Activated CD8-positive, alpha-beta T cell treated with anti-CD3 and anti-CD28 coated beads, Interleukin-2, amount 10 ng/mL, durations not matched to agents 7 days and 5 days (primary cell): ENCODE data around the gene LRRC3. TPM values are rescaled to one million over a fixed set of nuclear protein-coding genes. Genes with fewer than 3 reads are reported as not detected.
"Not testable (repeated sequence)": the region's sequence is repeated elsewhere in the genome, so short reads cannot be mapped to it uniquely, and the experiment has no call there.

Source experiments
- ATAC-seq: fragments of 150-1000 bp; cut with Tn5 transposase; one replicate; pipeline ENCODE4 v1.10.0; 2021; ENCODE audit warnings: moderate library complexity
- CTCF ChIA-PET: fragments of 350-600 bp; sonication (Branson Sonifier 250); formaldehyde crosslinking; loops from one replicate; lab custom pipeline; 2021; ENCODE audit warnings: antibody characterized with exemption; lab: Charles Lee
- POLR2A ChIA-PET: fragments of 350-600 bp; sonication (Branson Sonifier 250); formaldehyde crosslinking; loops from one replicate; lab custom pipeline; 2021; ENCODE audit warnings: antibody characterized with exemption; lab: Charles Lee
- DNase-seq: peaks from one replicate; pipeline ENCODE4 v3.0.0-alpha.2; 2020
- H3K27ac Mint-ChIP-seq: one replicate; pipeline ENCODE4 v1.8.0; 2021; ENCODE audit warnings: mild to moderate bottlenecking, mixed read lengths
- H3K27me3 Mint-ChIP-seq: one replicate; pipeline ENCODE4 v1.8.0; 2021; ENCODE audit warnings: low read depth, mixed read lengths
- H3K36me3 Mint-ChIP-seq: one replicate; pipeline ENCODE4 v1.8.0; 2021; ENCODE audit warnings: low read depth, mixed read lengths
- H3K4me1 Mint-ChIP-seq: one replicate; pipeline ENCODE4 v1.8.0; 2021; ENCODE audit warnings: low read depth, mixed read lengths
- H3K4me3 Mint-ChIP-seq: one replicate; pipeline ENCODE4 v1.8.0; 2021; ENCODE audit warnings: mild to moderate bottlenecking, mixed read lengths
- H3K9me3 Mint-ChIP-seq: one replicate; pipeline ENCODE4 v1.8.0; 2022; ENCODE audit warnings: mixed read lengths; ENCODE audit not compliant: insufficient read depth
- total RNA-seq, 2 experiments: library from RNA; stranded (reverse); gene quantifications; one replicate each; pipeline ENCODE4 v1.2.3, GENCODE V29; 2021

Gene LRRC3
- total RNA-seq, 2 experiments from 2014 or later, result 3.2 to 3.4 TPM

GRCh38 chr21:44466996-44467858 is 11.9 kb downstream of the LRRC3 start:
- H3K4me1 Mint-ChIP-seq, result no peaks in the 10 kb centered on the region
- no peak overlapping the region for H3K27ac Mint-ChIP-seq
- H3K9me3 Mint-ChIP-seq, result no peaks in the 10 kb centered on the region
- H3K27me3 Mint-ChIP-seq, result peaks cover 5% of the 10 kb centered on the region
- ChIA-PET POLR2A (no interaction called here), CTCF (no interaction called here)
- H3K4me3 Mint-ChIP-seq, result no peak overlapping the region
- no peaks in the 10 kb centered on the region for H3K36me3 Mint-ChIP-seq
- DNase-seq, result no peak
- ATAC-seq, result no peak

DNA sequence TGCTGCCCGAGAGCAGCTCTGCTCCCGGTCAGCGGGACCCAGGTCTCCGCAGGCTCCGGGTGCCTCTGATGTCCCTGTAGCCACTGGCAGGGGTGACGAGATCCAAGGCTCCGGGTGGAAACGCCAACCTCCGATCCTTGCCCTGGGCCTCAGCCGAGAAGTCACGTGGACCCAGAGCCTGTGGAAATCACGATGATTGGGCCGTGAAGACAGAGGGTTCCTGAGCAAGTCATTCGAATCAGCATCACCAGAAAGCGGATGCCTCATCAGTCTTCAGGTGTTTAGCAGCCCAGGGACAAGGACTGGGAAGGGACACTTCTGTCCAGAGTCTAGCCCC is 12.5 kb downstream of the LRRC3 start:
- H3K36me3 Mint-ChIP-seq, result no peaks in the 10 kb centered on the region
- no peak for DNase-seq
- ATAC-seq, result no peak
- H3K4me3 Mint-ChIP-seq, result no peak overlapping the region
- ChIA-PET CTCF (no interaction called here), POLR2A (no interaction called here)
- no peaks in the 10 kb centered on the region for H3K9me3 Mint-ChIP-seq
- no peak overlapping the region for H3K27ac Mint-ChIP-seq
- H3K27me3 Mint-ChIP-seq, result peaks cover 6% of the 10 kb centered on the region
- H3K4me1 Mint-ChIP-seq, result no peaks in the 10 kb centered on the region

- Mint-ChIP-seq H3K27me3 (peaks cover 6% of the 10 kb centered on the region), H3K4me1 (no peaks in the 10 kb centered on the region), H3K4me3 (no peak overlapping the region), H3K27ac (no peak overlapping the region), H3K36me3 (no peaks in the 10 kb centered on the region), H3K9me3 (no peaks in the 10 kb centered on the region)
- ChIA-PET CTCF (no interaction called here), POLR2A (no interaction called here)
- DNase-seq, result no peak
- no peak for ATAC-seq
These were observed 16.0 kb downstream of the LRRC3 start for GRCh38 chr21:44471341-44471740.

DNA sequence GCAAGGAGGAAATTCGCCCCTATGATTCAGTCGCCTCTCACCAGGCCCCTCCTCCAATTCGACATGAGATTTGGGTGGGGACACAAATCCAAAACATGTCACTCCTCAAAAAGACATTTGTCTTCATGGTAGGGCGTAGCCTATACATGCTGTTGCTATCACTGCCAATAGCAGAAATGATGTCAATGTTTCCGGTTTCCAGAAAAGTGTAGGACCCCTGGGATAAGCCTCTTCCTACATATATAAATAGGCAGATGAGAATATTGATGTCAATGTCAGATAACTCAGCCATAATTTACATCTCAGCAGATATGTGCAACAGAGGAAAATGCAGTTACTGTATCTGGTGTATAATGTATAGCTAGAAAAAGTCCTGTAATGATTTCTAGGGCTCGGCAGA is 16.7 kb downstream of the LRRC3 start:
- ATAC-seq, result no peak
- H3K4me1 Mint-ChIP-seq, result no peaks in the 10 kb centered on the region

GRCh38 chr21:44473915-44474555 is 18.7 kb downstream of the LRRC3 start:
- Mint-ChIP-seq H3K27ac (no peak overlapping the region), H3K4me3 (no peak overlapping the region), H3K9me3 (no peaks in the 10 kb centered on the region), H3K4me1 (no peaks in the 10 kb centered on the region), H3K27me3 (peaks cover 6% of the 10 kb centered on the region), H3K36me3 (no peaks in the 10 kb centered on the region)
- ATAC-seq, result no peak
- DNase-seq, result no peak
- CTCF ChIA-PET, result interaction anchor here (0.6 kb wide), 1 partner anchor 140 kb away, joined by 4 read pairs; no protein-coding TSS in a partner anchor
- POLR2A ChIA-PET, result no interaction called here

More for the DNA sequence above, 16.7 kb downstream of the LRRC3 start:
- CTCF ChIA-PET, result no interaction called here
- POLR2A ChIA-PET, result no interaction called here
- Mint-ChIP-seq H3K27me3 (peaks cover 6% of the 10 kb centered on the region), H3K36me3 (no peaks in the 10 kb centered on the region), H3K4me3 (no peak overlapping the region), H3K9me3 (no peaks in the 10 kb centered on the region), H3K27ac (no peak overlapping the region)
- no peak for DNase-seq

- Mint-ChIP-seq H3K27me3 (peaks cover 3% of the 10 kb centered on the region), H3K4me3 (no peak overlapping the region), H3K36me3 (no peaks in the 10 kb centered on the region), H3K9me3 (no peaks in the 10 kb centered on the region), H3K4me1 (peaks cover 2% of the 10 kb centered on the region), H3K27ac (no peak overlapping the region)
- DNase-seq (no peak), ATAC-seq (no peak)
- CTCF ChIA-PET, result no interaction called here
- POLR2A ChIA-PET, result no interaction called here
These were observed 20.0 kb downstream of the LRRC3 start for GRCh38 chr21:44475266-44475845.

- ATAC-seq, result no peak
- Mint-ChIP-seq H3K27me3 (peaks cover 1% of the 10 kb centered on the region), H3K9me3 (no peaks in the 10 kb centered on the region), H3K36me3 (no peaks in the 10 kb centered on the region), H3K27ac (no peak overlapping the region), H3K4me3 (no peak overlapping the region), H3K4me1 (peaks cover 2% of the 10 kb centered on the region)
- ChIA-PET POLR2A (no interaction called here), CTCF (no interaction called here)
- no peak for DNase-seq
These were observed 21.8 kb downstream of the LRRC3 start for GRCh38 chr21:44477131-44477530.

GRCh38 chr21:44477712-44478111 is 22.4 kb downstream of the LRRC3 start:
- Mint-ChIP-seq H3K27ac (no peak overlapping the region), H3K4me3 (no peak overlapping the region), H3K27me3 (no peaks in the 10 kb centered on the region), H3K9me3 (no peaks in the 10 kb centered on the region), H3K4me1 (peaks cover 2% of the 10 kb centered on the region), H3K36me3 (no peaks in the 10 kb centered on the region)
- ATAC-seq, result no peak
- no peak for DNase-seq
- ChIA-PET POLR2A (no interaction called here), CTCF (interaction anchor here (0.6 to 1.2 kb wide), 2 partner anchors 33 to 464 kb away, joined by 3 to 4 read pairs; no protein-coding TSS in a partner anchor)

DNA sequence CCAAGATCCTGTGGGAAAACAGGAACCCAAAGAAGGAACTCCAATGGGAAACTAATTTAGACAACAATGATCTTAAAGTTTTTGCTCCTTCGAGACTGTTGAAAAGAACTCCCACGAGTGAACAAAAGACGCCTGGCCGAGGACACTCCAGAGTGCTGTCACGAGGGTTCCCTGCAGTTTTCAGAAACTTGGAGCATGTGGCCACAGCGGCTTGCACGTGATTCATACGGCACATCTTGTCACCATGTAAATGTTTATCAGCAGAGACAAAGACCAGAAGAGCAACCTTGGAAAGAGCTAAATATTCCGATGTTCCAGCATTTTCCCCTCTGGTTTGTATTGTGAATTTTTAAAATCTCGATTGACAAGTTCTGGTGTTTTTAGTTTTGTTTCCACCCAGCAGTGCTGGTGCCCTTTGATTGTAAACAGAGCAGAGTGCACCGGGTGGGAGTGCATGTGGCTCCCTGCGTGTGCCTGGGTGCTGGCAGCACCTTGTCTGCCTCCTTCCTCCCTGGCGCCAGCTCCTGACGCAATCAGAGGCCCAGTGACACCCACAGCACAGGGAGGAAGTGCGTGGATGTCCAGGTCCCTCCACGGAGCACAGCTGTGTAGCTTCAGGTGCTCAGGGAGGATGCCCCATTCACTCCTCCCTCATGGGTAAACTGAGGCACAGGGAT is 23.0 kb downstream of the LRRC3 start:
- Mint-ChIP-seq H3K36me3 (no peaks in the 10 kb centered on the region), H3K4me3 (no peak overlapping the region), H3K9me3 (no peaks in the 10 kb centered on the region), H3K4me1 (peaks cover 2% of the 10 kb centered on the region), H3K27ac (no peak overlapping the region), H3K27me3 (no peaks in the 10 kb centered on the region)
- no peak for DNase-seq
- POLR2A ChIA-PET, result no interaction called here
- no peak for ATAC-seq
- CTCF ChIA-PET, result interaction anchor here (0.6 to 1.2 kb wide), 2 partner anchors 33 to 464 kb away, joined by 3 to 4 read pairs; no protein-coding TSS in a partner anchor

DNA sequence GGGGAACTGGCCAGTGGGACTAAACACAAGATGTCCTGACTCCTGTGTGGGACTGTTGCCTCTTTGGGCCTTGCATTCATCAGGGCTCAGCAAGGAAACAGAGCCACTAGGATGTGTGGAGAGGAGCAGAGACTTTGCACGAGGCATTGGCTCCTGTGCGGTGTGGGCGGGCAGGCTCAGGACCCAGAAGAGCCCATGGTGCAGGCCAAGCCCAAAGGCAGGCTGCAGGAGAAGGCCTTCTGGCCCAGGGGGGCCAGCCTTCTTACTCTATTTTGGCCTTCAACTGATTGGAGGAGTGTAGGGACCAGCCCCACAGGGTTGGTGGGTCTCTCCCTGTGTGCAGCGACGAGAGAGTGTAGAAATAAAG is 23.5 kb downstream of the LRRC3 start:
- no peaks in the 10 kb centered on the region for H3K9me3 Mint-ChIP-seq
- CTCF ChIA-PET, result interaction anchor here (1.2 kb wide), 1 partner anchor 32 kb away, joined by 4 read pairs; no protein-coding TSS in a partner anchor

DNA sequence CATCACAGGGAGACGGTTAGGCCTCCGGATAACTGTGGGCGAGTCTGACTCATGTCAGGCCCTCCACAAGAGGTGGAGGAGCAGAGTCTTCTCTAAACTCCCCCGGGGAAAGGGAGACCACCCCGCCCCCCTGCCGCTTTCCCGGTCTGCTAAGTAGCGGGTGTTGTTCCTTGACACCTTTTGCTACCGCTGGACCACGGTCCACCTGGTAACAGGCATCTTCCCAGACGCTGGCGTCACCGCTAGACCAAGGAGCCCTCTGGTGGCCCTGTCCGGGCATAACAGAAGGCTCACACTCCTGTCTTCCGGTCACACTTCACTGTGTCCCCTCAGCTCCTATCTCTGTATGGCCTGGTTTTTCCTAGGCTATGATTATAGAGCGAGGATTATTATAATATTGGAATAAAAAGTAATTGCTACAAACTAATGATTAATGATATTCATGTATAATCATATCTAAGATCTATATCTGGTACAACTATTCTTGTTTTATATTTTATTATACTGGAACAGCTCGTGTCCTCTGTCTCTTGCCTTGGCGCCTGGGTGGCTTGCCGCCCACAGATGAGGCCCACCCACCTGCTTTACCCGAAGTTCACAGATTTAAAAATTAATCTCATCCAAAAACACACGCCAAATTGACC is 24.4 kb downstream of the LRRC3 start:
- H3K9me3 Mint-ChIP-seq, H3K4me3 Mint-ChIP-seq, POLR2A ChIA-PET, ATAC-seq, H3K36me3 Mint-ChIP-seq, H3K4me1 Mint-ChIP-seq, H3K27me3 Mint-ChIP-seq, H3K27ac Mint-ChIP-seq: not testable (repeated sequence)
- DNase-seq, result peak; percentile 59
- CTCF ChIA-PET, result interaction anchor here (1.0 to 1.4 kb wide), 5 partner anchors 10 to 849 kb away, joined by 3 to 4 read pairs (median 3); partner anchors contain the start of genes LRRC3 and TRPM2

More for the DNA sequence above, 23.5 kb downstream of the LRRC3 start:
- POLR2A ChIA-PET, result no interaction called here
- Mint-ChIP-seq H3K27ac (no peak overlapping the region), H3K4me1 (peaks cover 2% of the 10 kb centered on the region), H3K27me3 (no peaks in the 10 kb centered on the region), H3K36me3 (no peaks in the 10 kb centered on the region), H3K4me3 (no peak overlapping the region)
- ATAC-seq (no peak), DNase-seq (no peak)
